HG02798 (cell line): ENCODE results near the gene OR52N4.
"Not testable (repeated sequence)": the region's sequence is repeated elsewhere in the genome, so short reads cannot be mapped to it uniquely, and the experiment has no call there.

Source experiments
- ATAC-seq: cut with Tn5 transposase; IDR thresholded peaks from one replicate; pipeline ENCODE4 v1.9.1; 2021; ENCODE audit warnings: mild to moderate bottlenecking; ENCODE audit not compliant: unreplicated experiment, poor library complexity

OR52N4 gene

DNA sequence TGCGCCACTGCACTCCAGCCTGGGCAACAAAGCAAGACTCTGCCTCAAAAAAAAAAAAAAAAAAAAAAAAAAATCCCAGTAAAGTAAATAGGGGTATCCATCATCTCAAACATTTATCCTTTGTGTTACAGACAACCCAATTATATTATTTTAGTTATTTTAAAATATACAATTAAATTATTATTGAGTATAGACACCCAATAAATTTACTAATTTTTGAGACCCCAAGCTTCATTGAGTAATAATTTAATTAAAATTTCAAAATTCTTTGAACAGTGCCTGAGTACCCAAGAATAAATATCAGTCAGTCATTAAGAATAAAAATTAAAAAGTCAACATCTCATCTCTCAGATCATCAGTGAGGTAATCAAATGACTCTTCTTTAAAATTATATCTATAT, at the start of gene OR52N4:
TSS of gene OR52N4 (plus strand) at position 301 of the 400 bp plus-strand sequence. CDS start 498 bp downstream, outside the sequence.
- ATAC-seq = no peak

GRCh38 chr11:5705688-5706087, 48.4 kb upstream of the OR52N4 start:
- ATAC-seq = no peak

DNA sequence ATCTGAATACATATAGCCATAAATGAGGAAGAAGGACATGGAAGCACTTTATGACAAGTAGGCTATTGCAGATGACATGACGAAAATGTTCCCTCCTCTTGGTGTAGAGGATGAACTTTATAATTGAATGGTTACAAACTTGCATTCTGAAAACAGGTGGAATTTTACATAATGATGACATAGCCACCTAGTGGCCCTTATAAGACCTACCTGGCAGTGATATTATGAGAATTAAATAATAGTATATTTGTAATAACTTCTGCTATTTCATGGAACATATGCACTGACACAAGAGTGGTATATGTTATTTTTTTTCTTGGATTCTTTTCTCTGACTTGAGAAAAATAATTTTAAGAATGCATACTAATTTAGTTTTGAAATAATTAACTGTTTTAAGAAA, 41.5 kb upstream of the OR52N4 start:
- no peak for ATAC-seq

DNA sequence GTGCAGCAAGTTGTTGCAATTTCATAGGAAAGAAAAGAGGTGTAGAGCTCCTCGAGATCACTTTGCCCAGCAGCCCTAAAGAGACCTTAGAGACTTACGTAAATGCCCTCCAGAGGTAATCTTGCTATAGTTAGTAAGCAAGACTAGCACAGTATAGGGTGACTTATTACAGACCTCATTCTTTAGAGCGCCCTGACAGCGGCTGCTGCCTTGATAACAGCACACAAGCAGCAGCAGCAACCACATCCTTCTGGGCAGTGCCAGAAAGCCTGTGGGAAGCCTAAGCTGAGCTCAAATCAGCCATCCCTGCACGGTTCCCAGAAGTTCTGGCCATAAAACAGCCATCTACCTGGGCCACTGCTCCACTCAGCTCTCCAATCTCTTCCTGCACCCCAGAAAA, 40.3 kb upstream of the OR52N4 start:
- no peak for ATAC-seq

- ATAC-seq = not testable (repeated sequence)
Measured at GRCh38 chr11:5716518-5716917, 37.5 kb upstream of the OR52N4 start.

DNA sequence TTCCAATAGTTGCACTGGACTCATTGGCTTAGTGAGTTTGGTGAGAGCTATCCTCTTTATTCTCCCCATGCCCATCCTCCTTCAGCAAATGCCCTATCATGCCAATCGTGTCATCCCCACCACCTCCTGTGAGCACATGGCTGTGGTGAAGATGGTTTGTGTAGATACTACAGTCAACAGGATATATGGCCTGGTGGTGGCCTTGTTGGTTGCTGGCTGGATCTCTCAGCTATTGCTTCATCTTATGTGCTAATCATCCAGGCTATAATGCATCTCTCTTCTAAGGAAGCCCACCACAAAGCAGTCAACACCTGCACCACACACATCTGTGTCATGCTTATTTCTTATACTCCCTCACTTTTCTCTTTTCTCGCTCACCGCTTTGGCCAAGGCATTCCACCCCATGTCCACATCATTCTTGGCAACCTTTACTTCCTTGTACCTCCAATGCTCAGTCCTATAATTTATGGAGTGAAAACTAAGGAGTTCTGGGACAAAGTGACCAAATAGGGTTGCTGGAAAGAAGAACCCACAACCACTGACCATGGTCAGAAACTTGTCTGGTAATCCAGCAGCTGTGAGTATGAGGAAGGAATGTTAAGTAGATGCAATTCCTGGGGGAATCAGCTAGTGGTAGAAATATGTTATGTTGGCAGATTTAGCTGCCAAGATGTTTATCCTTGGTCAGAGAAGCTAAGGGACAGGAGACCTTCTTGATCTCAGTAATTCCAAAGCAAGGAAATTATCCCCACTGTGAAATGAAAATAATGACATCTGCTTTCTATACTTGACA, 34.1 kb upstream of the OR52N4 start:
- ATAC-seq = no peak

- no peak for ATAC-seq
Measured at GRCh38 chr11:5722622-5723021, 31.4 kb upstream of the OR52N4 start.

GRCh38 chr11:5726351-5726750, 27.7 kb upstream of the OR52N4 start:
- no peak for ATAC-seq

- no peak for ATAC-seq
Measured at GRCh38 chr11:5727691-5728090, 26.4 kb upstream of the OR52N4 start.

DNA sequence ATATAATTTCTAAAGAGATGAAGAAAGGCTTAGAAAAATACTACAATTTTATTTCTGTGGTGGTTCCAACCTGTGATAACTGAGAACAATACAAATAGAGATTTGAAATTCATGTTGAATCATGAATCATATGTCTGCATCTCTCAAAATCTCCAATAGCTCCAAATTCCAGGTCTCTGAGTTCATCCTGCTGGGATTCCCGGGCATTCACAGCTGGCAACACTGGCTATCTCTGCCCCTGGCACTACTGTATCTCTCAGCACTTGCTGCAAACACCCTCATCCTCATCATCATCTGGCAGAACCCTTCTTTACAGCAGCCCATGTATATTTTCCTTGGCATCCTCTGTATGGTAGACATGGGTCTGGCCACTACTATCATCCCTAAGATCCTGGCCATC, 17.6 kb upstream of the OR52N4 start, which contains the start of gene OR56B1:
TSS of gene OR56B1 (plus strand) at position 53 of the 400 bp plus-strand sequence. CDS start at position 122, 69 bp downstream.
- ATAC-seq = no peak

DNA sequence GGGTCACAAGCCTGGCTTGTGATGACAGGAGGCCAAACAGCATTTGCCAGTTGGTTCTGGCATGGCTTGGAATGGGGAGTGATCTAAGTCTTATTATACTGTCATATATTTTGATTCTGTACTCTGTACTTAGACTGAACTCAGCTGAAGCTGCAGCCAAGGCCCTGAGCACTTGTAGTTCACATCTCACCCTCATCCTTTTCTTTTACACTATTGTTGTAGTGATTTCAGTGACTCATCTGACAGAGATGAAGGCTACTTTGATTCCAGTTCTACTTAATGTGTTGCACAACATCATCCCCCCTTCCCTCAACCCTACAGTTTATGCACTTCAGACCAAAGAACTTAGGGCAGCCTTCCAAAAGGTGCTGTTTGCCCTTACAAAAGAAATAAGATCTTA, 17.0 kb upstream of the OR52N4 start:
- ATAC-seq = no peak

DNA sequence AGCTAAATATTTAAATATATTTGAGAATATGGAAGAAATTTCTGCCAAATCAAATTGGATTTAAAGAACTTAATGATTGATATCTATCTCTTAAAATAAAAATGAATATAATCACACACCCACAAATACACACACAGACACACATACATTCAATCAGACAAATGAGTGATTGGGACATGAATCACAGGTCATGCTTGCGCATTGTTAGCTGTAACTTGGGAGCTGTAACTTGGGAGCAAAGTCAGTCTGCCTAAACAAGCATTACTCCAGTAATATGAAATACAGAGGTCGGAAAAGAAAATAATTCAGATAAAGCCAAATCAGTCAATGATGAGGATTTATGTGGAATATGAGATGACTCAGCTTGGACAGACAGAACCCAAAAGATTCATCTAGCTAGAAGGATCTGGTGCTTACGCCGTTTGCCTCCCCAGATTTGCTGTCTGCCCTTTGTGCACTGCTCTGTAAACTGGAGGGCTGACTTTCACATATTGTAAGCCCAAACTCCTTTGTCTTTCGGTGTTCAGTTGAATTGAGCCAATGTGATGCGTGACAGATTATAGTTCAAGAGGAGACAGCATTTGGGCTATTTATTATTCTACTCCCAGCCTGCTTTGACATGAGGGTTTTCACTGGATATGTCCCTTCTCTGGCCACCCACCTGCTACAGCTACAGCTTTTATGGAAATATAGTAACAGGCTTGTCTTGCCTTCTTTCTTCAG, 16.2 kb upstream of the OR52N4 start:
- no peak for ATAC-seq

- no peak for ATAC-seq
Measured at GRCh38 chr11:5738431-5738830, 15.6 kb upstream of the OR52N4 start.

GRCh38 chr11:5746614-5747013, 7.4 kb upstream of the OR52N4 start:
- ATAC-seq = no peak

GRCh38 chr11:5749836-5750235, 4.2 kb upstream of the OR52N4 start:
- no peak for ATAC-seq

DNA sequence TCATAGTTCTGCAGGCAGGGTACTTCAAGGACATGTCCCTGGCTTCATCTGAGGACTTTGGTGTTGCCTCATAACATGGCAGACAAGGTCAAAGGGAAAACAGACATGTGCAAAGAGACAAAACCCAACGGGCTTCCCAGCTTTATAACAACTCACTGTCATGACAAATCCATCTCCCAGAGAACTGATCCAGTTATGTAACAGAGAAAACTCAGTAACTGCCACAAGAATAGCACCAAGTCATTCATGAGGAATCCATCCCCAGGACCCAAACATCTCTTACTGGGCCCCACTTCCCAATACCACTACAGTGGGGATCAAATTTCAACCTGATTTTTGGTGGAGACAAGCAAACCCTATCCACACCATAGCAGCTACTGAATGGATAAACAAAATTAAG, 13.0 kb downstream of the OR52N4 start:
- ATAC-seq = no peak

DNA sequence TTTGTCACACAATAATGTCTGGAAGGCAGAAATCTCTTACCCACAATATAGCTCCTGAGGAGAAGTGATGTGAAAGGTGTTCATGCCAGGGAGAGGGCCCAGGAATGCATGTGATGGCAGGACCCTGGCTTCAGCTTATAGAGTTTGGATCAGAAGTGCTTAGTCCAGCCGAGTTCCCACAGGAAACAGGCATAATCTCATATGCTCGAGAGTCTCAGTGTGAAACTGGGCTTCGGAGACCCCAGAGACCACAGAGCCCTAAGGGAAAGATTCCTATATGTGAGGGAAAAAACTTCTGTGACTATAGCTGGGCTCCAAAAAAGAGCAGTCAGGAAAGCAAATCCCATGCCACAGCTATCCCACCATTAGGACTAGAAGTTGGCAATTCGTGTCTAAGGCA, 29.2 kb downstream of the OR52N4 start, which contains the start of gene OR52N5:
TSS of gene OR52N5 (minus strand) at position 101 of the 400 bp plus-strand sequence. CDS start 4,721 bp downstream, outside the sequence.
- ATAC-seq = no peak

- ATAC-seq = no peak
Measured at GRCh38 chr11:5791165-5791564, 37.1 kb downstream of the OR52N4 start, which contains the start of gene OR52N1. Gene OR52N1 (minus strand): TSS chr11:5791265. CDS start chr11:5788816, 2,449 bp downstream.

- no peak for ATAC-seq
Measured at GRCh38 chr11:5796541-5796940, 42.5 kb downstream of the OR52N4 start.

GRCh38 chr11:5803982-5804381, 49.9 kb downstream of the OR52N4 start:
- no peak for ATAC-seq
